Activated naive CD8-positive, alpha-beta T cell (primary cell): ENCODE data around the gene MECP2.

Experiments
- H3K27ac Mint-ChIP-seq: one replicate; pipeline ENCODE4 v1.8.0; 2021; ENCODE audit warnings: mixed read lengths
- H3K27me3 Mint-ChIP-seq: one replicate; pipeline ENCODE4 v1.8.0; 2021; ENCODE audit warnings: mixed read lengths
- H3K36me3 Mint-ChIP-seq: one replicate; pipeline ENCODE4 v1.8.0; 2021; ENCODE audit warnings: mixed read lengths
- H3K4me1 Mint-ChIP-seq: one replicate; pipeline ENCODE4 v1.8.0; 2021; ENCODE audit warnings: low read depth, mixed read lengths
- H3K4me3 Mint-ChIP-seq: one replicate; pipeline ENCODE4 v1.8.0; 2021; ENCODE audit warnings: mild to moderate bottlenecking, mixed read lengths
- H3K9me3 Mint-ChIP-seq: one replicate; pipeline ENCODE4 v1.8.0; 2021; ENCODE audit warnings: low read depth, mixed read lengths

Gene MECP2

GRCh38 chrX:154123241-154124219, 26.0 kb upstream of the MECP2 start:
- peak overlapping the region; percentile 51 for H3K4me3 Mint-ChIP-seq
- peaks cover 24% of the 10 kb centered on the region for H3K4me1 Mint-ChIP-seq
- no peaks in the 10 kb centered on the region for H3K9me3 Mint-ChIP-seq
- no peaks in the 10 kb centered on the region for H3K27me3 Mint-ChIP-seq
- H3K36me3 Mint-ChIP-seq, result no peaks in the 10 kb centered on the region
- H3K27ac Mint-ChIP-seq, result no peak overlapping the region

- H3K36me3 Mint-ChIP-seq, result no peaks in the 10 kb centered on the region
- peaks cover 24% of the 10 kb centered on the region for H3K4me1 Mint-ChIP-seq
- H3K27me3 Mint-ChIP-seq, result no peaks in the 10 kb centered on the region
- no peak overlapping the region for H3K27ac Mint-ChIP-seq
- no peaks in the 10 kb centered on the region for H3K9me3 Mint-ChIP-seq
- H3K4me3 Mint-ChIP-seq, result no peak overlapping the region
Measured at GRCh38 chrX:154121961-154122360, 24.4 kb upstream of the MECP2 start.

DNA sequence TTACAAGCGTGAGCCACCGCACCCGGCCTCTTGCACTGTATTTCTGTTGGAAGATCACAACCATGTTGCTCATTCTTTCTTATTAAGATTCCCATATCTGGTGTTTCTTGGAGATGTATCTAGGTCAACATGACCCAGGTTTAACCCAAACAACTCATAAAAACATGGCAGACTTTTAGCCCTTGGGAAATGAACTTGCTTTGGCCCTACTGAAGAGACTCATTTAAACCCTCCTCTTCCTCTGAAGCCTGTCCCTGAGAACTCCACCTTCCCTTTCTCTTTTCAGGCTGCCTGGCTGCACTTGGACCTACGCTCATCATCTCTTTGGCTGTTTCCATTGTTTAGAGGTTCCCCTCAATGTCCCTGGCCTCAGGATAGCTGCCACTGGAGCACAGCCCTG, 23.7 kb upstream of the MECP2 start:
- Mint-ChIP-seq H3K36me3 (no peaks in the 10 kb centered on the region), H3K4me1 (peaks cover 24% of the 10 kb centered on the region), H3K4me3 (no peak overlapping the region), H3K9me3 (no peaks in the 10 kb centered on the region), H3K27me3 (no peaks in the 10 kb centered on the region), H3K27ac (no peak overlapping the region)

- Mint-ChIP-seq H3K27me3 (no peaks in the 10 kb centered on the region), H3K9me3 (no peaks in the 10 kb centered on the region), H3K27ac (no peak overlapping the region), H3K4me3 (no peak overlapping the region), H3K4me1 (peaks cover 19% of the 10 kb centered on the region), H3K36me3 (no peaks in the 10 kb centered on the region)
Measured at GRCh38 chrX:154120567-154120966, 23.1 kb upstream of the MECP2 start.

DNA sequence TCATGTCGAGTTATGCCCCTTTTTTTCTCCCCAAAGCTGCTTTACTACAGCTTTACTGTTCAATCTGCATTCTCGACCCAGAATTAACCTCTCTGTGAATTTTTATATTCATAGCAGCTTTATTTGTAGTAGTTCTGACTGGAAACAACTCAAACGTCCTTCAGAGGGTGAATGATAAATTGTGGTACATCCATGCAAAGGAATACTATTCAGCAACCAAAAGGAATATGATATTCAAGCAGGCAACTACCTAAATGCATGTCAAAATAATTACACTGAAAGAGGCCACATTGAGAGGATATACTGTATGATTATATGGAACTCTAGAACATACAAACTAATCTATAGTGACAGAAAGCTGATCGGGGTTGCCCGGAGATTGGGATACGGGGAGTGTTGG, 20.0 kb upstream of the MECP2 start:
- Mint-ChIP-seq H3K9me3 (no peaks in the 10 kb centered on the region), H3K4me1 (peaks cover under 1% of the 10 kb centered on the region), H3K36me3 (no peaks in the 10 kb centered on the region), H3K4me3 (no peak overlapping the region), H3K27me3 (no peaks in the 10 kb centered on the region), H3K27ac (no peak overlapping the region)

- Mint-ChIP-seq H3K27me3 (no peaks in the 10 kb centered on the region), H3K36me3 (no peaks in the 10 kb centered on the region), H3K4me3 (no peak overlapping the region), H3K9me3 (no peaks in the 10 kb centered on the region), H3K27ac (no peak overlapping the region), H3K4me1 (no peaks in the 10 kb centered on the region)
Measured at GRCh38 chrX:154116426-154117211, 19.1 kb upstream of the MECP2 start.

GRCh38 chrX:154115750-154116149, 18.2 kb upstream of the MECP2 start:
- H3K27ac Mint-ChIP-seq, result no peak overlapping the region
- H3K4me1 Mint-ChIP-seq, result no peaks in the 10 kb centered on the region
- no peaks in the 10 kb centered on the region for H3K36me3 Mint-ChIP-seq
- no peaks in the 10 kb centered on the region for H3K27me3 Mint-ChIP-seq
- no peaks in the 10 kb centered on the region for H3K9me3 Mint-ChIP-seq
- no peak overlapping the region for H3K4me3 Mint-ChIP-seq

DNA sequence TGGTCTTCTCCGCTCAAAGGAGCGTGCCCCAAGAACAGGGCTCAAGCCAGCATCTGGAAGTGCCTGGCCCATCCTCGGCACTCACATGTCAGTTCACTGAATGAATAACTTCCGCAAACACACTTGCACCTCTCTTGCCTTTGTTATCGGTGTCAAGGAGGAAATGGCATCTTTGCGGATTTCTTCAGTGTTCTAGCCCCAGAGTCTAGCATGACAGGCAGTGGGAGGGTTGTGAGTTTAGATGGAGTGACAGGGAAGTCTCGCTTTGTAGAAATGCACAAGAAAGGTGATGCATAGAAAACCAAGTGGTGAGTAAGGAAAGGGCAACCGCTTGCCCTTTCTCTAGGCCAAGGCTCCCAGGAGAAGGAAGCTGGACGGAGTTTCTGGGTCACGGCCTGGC, 17.6 kb upstream of the MECP2 start:
- H3K27me3 Mint-ChIP-seq, result no peaks in the 10 kb centered on the region
- H3K36me3 Mint-ChIP-seq, result no peaks in the 10 kb centered on the region

GRCh38 chrX:154114652-154115051, 17.1 kb upstream of the MECP2 start:
- Mint-ChIP-seq H3K27ac (no peak overlapping the region), H3K36me3 (no peaks in the 10 kb centered on the region), H3K4me3 (no peak overlapping the region), H3K9me3 (no peaks in the 10 kb centered on the region), H3K4me1 (no peaks in the 10 kb centered on the region), H3K27me3 (no peaks in the 10 kb centered on the region)

More for the DNA sequence above, 17.6 kb upstream of the MECP2 start:
- H3K4me1 Mint-ChIP-seq, result no peaks in the 10 kb centered on the region
- H3K27ac Mint-ChIP-seq, result no peak overlapping the region
- H3K9me3 Mint-ChIP-seq, result no peaks in the 10 kb centered on the region
- no peak overlapping the region for H3K4me3 Mint-ChIP-seq

DNA sequence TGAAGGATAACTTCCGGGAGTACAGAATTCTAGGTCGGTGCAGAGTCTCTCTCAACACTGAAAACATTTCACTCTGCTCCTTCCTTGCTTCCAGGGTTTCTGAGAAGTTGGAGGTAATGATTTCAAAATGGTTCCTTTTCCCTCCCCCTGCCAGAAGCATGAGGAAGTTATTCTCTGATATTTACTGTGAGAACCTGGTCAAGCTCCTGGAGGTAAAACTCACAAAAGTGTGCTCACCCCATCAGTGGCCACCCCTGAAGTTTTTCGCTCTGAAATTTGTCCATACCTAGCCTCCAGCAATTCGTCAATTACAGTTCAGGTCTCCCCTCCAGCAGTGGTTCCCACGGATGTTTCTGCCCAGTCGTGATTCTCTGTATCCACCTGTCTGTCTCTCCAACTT, 16.2 kb upstream of the MECP2 start:
- H3K9me3 Mint-ChIP-seq, result no peaks in the 10 kb centered on the region
- no peaks in the 10 kb centered on the region for H3K27me3 Mint-ChIP-seq
- no peak overlapping the region for H3K27ac Mint-ChIP-seq
- no peaks in the 10 kb centered on the region for H3K36me3 Mint-ChIP-seq
- no peaks in the 10 kb centered on the region for H3K4me1 Mint-ChIP-seq
- no peak overlapping the region for H3K4me3 Mint-ChIP-seq

- Mint-ChIP-seq H3K27ac (peak overlapping the region; percentile 84), H3K4me3 (peak overlapping the region; percentile 80), H3K9me3 (no peaks in the 10 kb centered on the region), H3K4me1 (peaks cover 30% of the 10 kb centered on the region), H3K36me3 (peaks cover 4% of the 10 kb centered on the region), H3K27me3 (no peaks in the 10 kb centered on the region)
Measured at GRCh38 chrX:154098551-154098950, 1.0 kb upstream of the MECP2 start.

DNA sequence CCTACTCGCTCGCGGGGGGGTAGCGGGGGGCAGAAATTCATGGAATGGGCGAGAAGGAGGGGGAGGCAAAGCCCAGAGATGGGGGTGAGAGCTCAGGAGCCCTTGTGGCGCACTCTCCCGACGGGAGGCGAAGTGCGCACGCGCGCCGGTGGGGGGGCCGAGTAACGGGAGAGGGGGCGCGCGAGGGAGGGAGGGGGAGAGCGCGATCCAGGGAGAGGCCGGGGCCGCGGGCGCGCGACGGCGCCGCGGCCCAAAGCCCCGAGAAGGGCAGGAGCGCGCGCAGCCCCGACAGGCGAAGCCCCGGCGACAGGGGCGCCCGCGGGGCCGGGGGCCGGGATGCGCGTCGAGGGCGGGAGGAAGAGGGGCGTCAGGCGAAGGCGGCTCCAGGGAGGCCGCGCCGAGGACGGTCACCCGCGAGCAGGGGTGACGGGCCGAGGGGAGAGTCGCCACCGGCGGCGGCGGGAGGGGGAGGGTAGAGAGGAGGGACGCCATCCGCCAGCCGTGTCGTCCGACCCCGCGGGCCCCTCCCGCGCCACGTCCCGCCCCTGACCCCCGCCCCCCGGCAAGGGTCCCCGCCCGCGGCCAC, 421 bp downstream of the MECP2 start:
- Mint-ChIP-seq H3K9me3 (no peaks in the 10 kb centered on the region), H3K4me1 (peaks cover 41% of the 10 kb centered on the region), H3K36me3 (peaks cover 4% of the 10 kb centered on the region), H3K27ac (peak overlapping the region; percentile 95), H3K4me3 (peak overlapping the region; percentile 90), H3K27me3 (no peaks in the 10 kb centered on the region)

DNA sequence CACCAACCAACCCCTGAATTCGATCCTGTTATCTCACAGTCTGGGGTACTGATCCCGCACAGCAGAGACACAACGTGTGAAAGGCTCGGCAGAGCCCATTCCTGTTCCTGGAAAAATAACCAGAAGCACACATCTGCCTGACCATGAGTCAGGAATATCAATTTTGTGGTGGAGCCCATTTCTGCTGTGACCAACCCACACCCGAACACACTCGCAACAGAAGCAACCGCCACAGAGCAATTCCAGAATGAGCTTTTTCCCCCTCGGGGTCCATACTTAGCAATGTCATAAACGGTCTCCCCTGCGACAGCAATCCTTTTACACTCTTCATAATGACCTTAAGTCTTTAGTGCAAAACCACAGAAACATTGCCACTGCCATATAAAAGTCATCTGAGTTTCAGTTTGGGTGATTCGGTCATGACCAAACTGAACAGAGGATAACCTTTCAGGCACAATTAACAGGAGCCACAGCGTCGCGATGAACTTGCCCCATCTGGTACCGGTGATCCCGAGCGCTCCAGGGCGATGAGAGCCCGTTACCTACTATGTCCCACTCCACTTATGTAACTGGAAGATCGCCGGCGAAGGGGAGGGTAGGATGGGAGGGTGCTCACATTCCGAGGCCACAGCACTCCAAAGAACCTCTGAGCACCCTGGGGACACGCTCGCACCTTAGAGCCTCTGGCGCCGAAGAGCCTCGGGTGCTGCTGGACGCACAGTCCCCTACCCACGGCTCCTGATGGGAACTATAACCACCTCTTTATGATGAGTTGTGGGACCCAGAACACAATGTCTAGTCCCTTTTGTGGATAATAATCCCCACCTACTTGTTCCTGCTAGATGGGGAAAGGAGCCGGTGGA, 1.1 kb downstream of the MECP2 start:
- H3K4me1 Mint-ChIP-seq, result peaks cover 47% of the 10 kb centered on the region
- peak overlapping the region; percentile 90 for H3K4me3 Mint-ChIP-seq
- no peaks in the 10 kb centered on the region for H3K9me3 Mint-ChIP-seq
- H3K27me3 Mint-ChIP-seq, result no peaks in the 10 kb centered on the region
- peaks cover 4% of the 10 kb centered on the region for H3K36me3 Mint-ChIP-seq
- peak overlapping the region; percentile 95 for H3K27ac Mint-ChIP-seq

- H3K9me3 Mint-ChIP-seq, result no peaks in the 10 kb centered on the region
- H3K36me3 Mint-ChIP-seq, result peaks cover 4% of the 10 kb centered on the region
- H3K27me3 Mint-ChIP-seq, result no peaks in the 10 kb centered on the region
- peak overlapping the region; percentile 90 for H3K4me3 Mint-ChIP-seq
- H3K27ac Mint-ChIP-seq, result peak overlapping the region; percentile 81
- H3K4me1 Mint-ChIP-seq, result peaks cover 55% of the 10 kb centered on the region
Measured at GRCh38 chrX:154094833-154095232, 2.7 kb downstream of the MECP2 start.
